ENCODE data around the gene NFATC1.

Gene NFATC1

GRCh38 chr18:79532313-79533007 lies 136.7 kb downstream of the NFATC1 start:
- no peak overlapping the region for H3K4me3 ChIP-seq (ENCODE audit: severe bottlenecking)
- peaks cover 39% of the 10 kb centered on the region for H3K27me3 ChIP-seq (ENCODE audit: insufficient read depth, poor library complexity, severe bottlenecking)
- no peaks in the 10 kb centered on the region for H3K4me1 ChIP-seq (ENCODE audit: insufficient read depth, poor library complexity, severe bottlenecking)
- no peak for TF ChIP-seq CTCF (IDR thresholded peaks at IDR 0.05; ENCODE audit: poor library complexity, severe bottlenecking)
- H3K27ac ChIP-seq (ENCODE audit: poor library complexity, severe bottlenecking) = no peak overlapping the region
- H3K36me3 ChIP-seq (ENCODE audit: low read depth) = no peaks in the 10 kb centered on the region
- no peak for ATAC-seq (ENCODE audit: low read depth)
- peak; percentile 25 for DNase-seq (ENCODE audit: low spot score)
- no peaks in the 10 kb centered on the region for H3K9me3 ChIP-seq (ENCODE audit: severe bottlenecking)

GRCh38 chr18:79533146-79533545 lies 137.4 kb downstream of the NFATC1 start:
- peak; percentile 36 for DNase-seq (ENCODE audit: low spot score)
- no peak for ATAC-seq (ENCODE audit: low read depth)
- no peak for TF ChIP-seq CTCF (IDR thresholded peaks at IDR 0.05; ENCODE audit: poor library complexity, severe bottlenecking)
- Histone ChIP-seq H3K36me3 (ENCODE audit: low read depth) (no peaks in the 10 kb centered on the region), H3K27ac (ENCODE audit: poor library complexity, severe bottlenecking) (no peak overlapping the region), H3K9me3 (ENCODE audit: severe bottlenecking) (no peaks in the 10 kb centered on the region), H3K4me3 (ENCODE audit: severe bottlenecking) (no peak overlapping the region), H3K27me3 (ENCODE audit: insufficient read depth, poor library complexity, severe bottlenecking) (peaks cover 39% of the 10 kb centered on the region), H3K4me1 (ENCODE audit: insufficient read depth, poor library complexity, severe bottlenecking) (no peaks in the 10 kb centered on the region)

GRCh38 chr18:79533591-79533990 lies 137.9 kb downstream of the NFATC1 start:
- Histone ChIP-seq H3K4me1 (ENCODE audit: insufficient read depth, poor library complexity, severe bottlenecking) (no peaks in the 10 kb centered on the region), H3K27ac (ENCODE audit: poor library complexity, severe bottlenecking) (no peak overlapping the region), H3K27me3 (ENCODE audit: insufficient read depth, poor library complexity, severe bottlenecking) (peaks cover 39% of the 10 kb centered on the region), H3K36me3 (ENCODE audit: low read depth) (no peaks in the 10 kb centered on the region), H3K4me3 (ENCODE audit: severe bottlenecking) (no peak overlapping the region), H3K9me3 (ENCODE audit: severe bottlenecking) (no peaks in the 10 kb centered on the region)
- DNase-seq (ENCODE audit: low spot score) (peak; percentile 28), ATAC-seq (ENCODE audit: low read depth) (no peak)
- no peak for TF ChIP-seq CTCF (IDR thresholded peaks at IDR 0.05; ENCODE audit: poor library complexity, severe bottlenecking)

GRCh38 chr18:79534356-79534755 lies 138.6 kb downstream of the NFATC1 start:
- Histone ChIP-seq H3K27ac (ENCODE audit: poor library complexity, severe bottlenecking) (no peak overlapping the region), H3K4me1 (ENCODE audit: insufficient read depth, poor library complexity, severe bottlenecking) (no peaks in the 10 kb centered on the region), H3K36me3 (ENCODE audit: low read depth) (no peaks in the 10 kb centered on the region), H3K4me3 (ENCODE audit: severe bottlenecking) (no peak overlapping the region), H3K27me3 (ENCODE audit: insufficient read depth, poor library complexity, severe bottlenecking) (peaks cover 40% of the 10 kb centered on the region), H3K9me3 (ENCODE audit: severe bottlenecking) (no peaks in the 10 kb centered on the region)
- TF ChIP-seq CTCF (IDR thresholded peaks at IDR 0.05; ENCODE audit: poor library complexity, severe bottlenecking) = no peak
- DNase-seq (ENCODE audit: low spot score) (peak; percentile 41), ATAC-seq (ENCODE audit: low read depth) (no peak)

GRCh38 chr18:79537758-79538157 lies 142.0 kb downstream of the NFATC1 start:
- Histone ChIP-seq H3K27me3 (ENCODE audit: insufficient read depth, poor library complexity, severe bottlenecking) (peaks cover 45% of the 10 kb centered on the region), H3K4me3 (ENCODE audit: severe bottlenecking) (no peak overlapping the region), H3K4me1 (ENCODE audit: insufficient read depth, poor library complexity, severe bottlenecking) (no peaks in the 10 kb centered on the region), H3K36me3 (ENCODE audit: low read depth) (no peaks in the 10 kb centered on the region), H3K27ac (ENCODE audit: poor library complexity, severe bottlenecking) (no peak overlapping the region), H3K9me3 (ENCODE audit: severe bottlenecking) (no peaks in the 10 kb centered on the region)
- TF ChIP-seq CTCF (IDR thresholded peaks at IDR 0.05; ENCODE audit: poor library complexity, severe bottlenecking) = no peak
- ATAC-seq (ENCODE audit: low read depth) (no peak), DNase-seq (ENCODE audit: low spot score) (peak; percentile 3)
